ENCODE data around the gene ZSWIM4. TPM values are rescaled to one million over a fixed set of nuclear protein-coding genes. Genes with fewer than 3 reads are reported as not detected.

Gene ZSWIM4
- total and polyA plus RNA-seq, 2 of the 13 experiments (the other 11 are each of a cell fraction or from before 2014, with no cell fraction given), result 0.33 to 0.86 TPM

GRCh38 chr19:13881251-13881691 lies 86.0 kb downstream of the ZSWIM4 start (continued):
- TF ChIP-seq UBTF (CRISPR knock-in tag; IDR thresholded peaks at IDR 0.05) (peak; percentile 43), YEATS2 (CRISPR knock-in tag; IDR thresholded peaks at IDR 0.05; ENCODE audit: borderline replicate concordance) (no peak), GABPB1 (CRISPR knock-in tag; IDR thresholded peaks at IDR 0.05) (0 out of 2 replicates have a peak, but pooled peaks have one; percentile 9), SATB2 (CRISPR knock-in tag; IDR thresholded peaks at IDR 0.05) (no peak), SP5 (CRISPR knock-in tag; IDR thresholded peaks at IDR 0.05; ENCODE audit: borderline replicate concordance, low read depth) (peak; percentile 76), KLF6 (CRISPR knock-in tag; IDR thresholded peaks at IDR 0.05) (no peak), GLMP (CRISPR knock-in tag; IDR thresholded peaks at IDR 0.05; ENCODE audit: borderline replicate concordance) (no peak), POLR2A (IDR thresholded peaks at IDR 0.05; ENCODE audit: insufficient read depth in 1 of 2, low read depth in 2 of 2, low read length in 2 of 2) (no peak), SAP130 (CRISPR knock-in tag; IDR thresholded peaks at IDR 0.05; ENCODE audit: low read depth) (peak; percentile 57), SUZ12 (IDR thresholded peaks at IDR 0.05; ENCODE audit: low read depth, low read length) (no peak), SALL1 (CRISPR knock-in tag; IDR thresholded peaks at IDR 0.05) (0 out of 2 replicates have a peak, but pooled peaks have one; percentile 25), RFX3 (CRISPR knock-in tag; IDR thresholded peaks at IDR 0.05) (no peak), KMT2A (CRISPR knock-in tag; IDR thresholded peaks at IDR 0.05) (no peak), ZNF543 (CRISPR knock-in tag; IDR thresholded peaks at IDR 0.05) (peak; percentile 69; the same call in 1 of the 2 replicates), HBP1 (CRISPR knock-in tag; IDR thresholded peaks at IDR 0.05; ENCODE audit: low read depth) (no peak), GATAD2A (CRISPR knock-in tag; IDR thresholded peaks at IDR 0.05) (no peak), HDAC1 (CRISPR knock-in tag; IDR thresholded peaks at IDR 0.05) (peak; percentile 31; the same call in 1 of the 2 replicates), SIN3B (IDR thresholded peaks at IDR 0.05; ENCODE audit: low read length) (no peak), NCOA2 (CRISPR knock-in tag; IDR thresholded peaks at IDR 0.05) (no peak), ZNF513 (CRISPR knock-in tag; conservative IDR thresholded peaks at IDR 0.05) (no peak)
- TF ChIP-seq, protein P1, sequence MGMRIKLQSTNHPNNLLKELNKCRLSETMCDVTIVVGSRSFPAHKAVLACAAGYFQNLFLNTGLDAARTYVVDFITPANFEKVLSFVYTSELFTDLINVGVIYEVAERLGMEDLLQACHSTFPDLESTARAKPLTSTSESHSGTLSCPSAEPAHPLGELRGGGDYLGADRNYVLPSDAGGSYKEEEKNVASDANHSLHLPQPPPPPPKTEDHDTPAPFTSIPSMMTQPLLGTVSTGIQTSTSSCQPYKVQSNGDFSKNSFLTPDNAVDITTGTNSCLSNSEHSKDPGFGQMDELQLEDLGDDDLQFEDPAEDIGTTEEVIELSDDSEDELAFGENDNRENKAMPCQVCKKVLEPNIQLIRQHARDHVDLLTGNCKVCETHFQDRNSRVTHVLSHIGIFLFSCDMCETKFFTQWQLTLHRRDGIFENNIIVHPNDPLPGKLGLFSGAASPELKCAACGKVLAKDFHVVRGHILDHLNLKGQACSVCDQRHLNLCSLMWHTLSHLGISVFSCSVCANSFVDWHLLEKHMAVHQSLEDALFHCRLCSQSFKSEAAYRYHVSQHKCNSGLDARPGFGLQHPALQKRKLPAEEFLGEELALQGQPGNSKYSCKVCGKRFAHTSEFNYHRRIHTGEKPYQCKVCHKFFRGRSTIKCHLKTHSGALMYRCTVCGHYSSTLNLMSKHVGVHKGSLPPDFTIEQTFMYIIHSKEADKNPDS (CRISPR knock-in tag; IDR thresholded peaks at IDR 0.05), result no peak
- TF ChIP-seq, protein P2, sequence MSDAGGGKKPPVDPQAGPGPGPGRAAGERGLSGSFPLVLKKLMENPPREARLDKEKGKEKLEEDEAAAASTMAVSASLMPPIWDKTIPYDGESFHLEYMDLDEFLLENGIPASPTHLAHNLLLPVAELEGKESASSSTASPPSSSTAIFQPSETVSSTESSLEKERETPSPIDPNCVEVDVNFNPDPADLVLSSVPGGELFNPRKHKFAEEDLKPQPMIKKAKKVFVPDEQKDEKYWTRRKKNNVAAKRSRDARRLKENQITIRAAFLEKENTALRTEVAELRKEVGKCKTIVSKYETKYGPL (CRISPR knock-in tag; IDR thresholded peaks at IDR 0.05), result no peak
